Hypothalamus (tissue), 51 donors: ENCODE results near the gene ETV4.

Source experiments
- DNase-seq, 51 donors: peaks; one replicate each; lab custom pipeline; 2025; lab: John Stamatoyannopoulos, UW

The ETV4 gene

DNA sequence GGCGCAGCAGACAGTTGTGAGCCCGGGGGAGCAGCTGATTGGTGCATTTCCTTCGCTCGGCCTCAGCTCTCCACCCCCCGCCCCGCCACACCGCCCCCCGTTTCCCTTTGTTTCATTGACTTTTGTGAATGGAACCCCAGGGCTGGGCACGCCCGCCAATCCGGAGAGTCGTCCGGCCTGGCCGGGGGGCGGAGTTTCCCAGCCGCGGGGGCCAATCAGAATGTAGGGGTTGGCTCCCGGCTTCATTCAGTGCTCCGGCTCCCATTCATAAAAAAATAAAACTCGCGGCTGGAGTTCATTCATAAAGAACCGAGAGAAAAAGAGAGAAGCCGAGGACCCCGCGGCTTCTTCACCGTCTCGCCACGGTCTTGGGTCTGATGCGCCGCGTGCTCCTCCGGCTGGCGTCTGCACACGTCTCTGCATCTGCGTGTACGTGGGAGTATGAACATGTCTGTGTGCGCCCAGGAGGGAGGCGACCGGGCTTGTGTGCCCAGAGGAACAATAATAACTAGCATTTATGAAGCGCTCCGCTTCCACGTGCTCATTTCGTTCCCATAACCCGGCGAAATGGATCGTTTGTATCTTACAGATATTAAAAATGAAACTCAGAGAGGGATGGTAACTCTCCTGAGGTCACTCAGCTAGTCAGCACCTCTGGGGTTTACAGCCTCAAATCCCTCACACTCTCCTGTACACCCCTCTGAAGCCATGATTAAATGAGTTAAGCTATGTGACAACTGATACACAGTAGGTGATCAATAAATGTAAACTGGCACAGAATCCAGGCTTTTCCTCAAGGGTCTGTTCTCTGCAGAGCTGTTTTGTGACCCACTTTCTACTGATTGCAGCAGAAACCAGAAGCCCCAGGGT, at the start of gene ETV4:
TSS of gene ETV4 (minus strand) at position 22 of the 870 bp plus-strand sequence. CDS start 723 bp downstream, outside the sequence.
- peak; percentile 10 to 93 (median 80) for DNase-seq

GRCh38 chr17:43595466-43595865, 49.3 kb upstream of the ETV4 start:
- DNase-seq, result no peak

GRCh38 chr17:43591779-43592562, 45.8 kb upstream of the ETV4 start:
- no peak for DNase-seq

GRCh38 chr17:43591001-43591400, 44.9 kb upstream of the ETV4 start:
- DNase-seq, result no peak

- no peak for DNase-seq
These were observed 42.7 kb upstream of the ETV4 start for GRCh38 chr17:43588664-43589435.

- DNase-seq, result no peak
These were observed 42.0 kb upstream of the ETV4 start for GRCh38 chr17:43588121-43588520.

DNA sequence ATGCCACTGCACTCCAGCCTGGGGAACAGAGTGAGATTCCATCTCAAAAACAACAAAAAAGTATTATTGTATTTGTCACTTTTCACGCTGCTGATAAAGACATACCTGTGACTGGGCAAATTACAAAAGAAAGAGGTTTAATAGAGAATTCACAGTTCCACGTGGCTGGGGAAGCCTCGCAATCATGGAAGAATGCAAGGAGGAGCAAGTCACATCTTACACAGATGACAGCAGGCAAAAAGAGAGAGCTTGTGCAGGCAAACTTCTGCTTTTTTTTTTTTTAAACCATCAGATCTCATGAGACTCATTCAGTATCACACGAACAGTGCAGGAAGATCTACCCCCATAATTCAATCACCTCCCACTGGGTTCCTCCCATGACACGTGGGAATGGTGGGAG, 41.5 kb upstream of the ETV4 start:
- DNase-seq, result no peak

- DNase-seq, result no peak
These were observed 38.5 kb upstream of the ETV4 start for GRCh38 chr17:43584666-43585102.

DNA sequence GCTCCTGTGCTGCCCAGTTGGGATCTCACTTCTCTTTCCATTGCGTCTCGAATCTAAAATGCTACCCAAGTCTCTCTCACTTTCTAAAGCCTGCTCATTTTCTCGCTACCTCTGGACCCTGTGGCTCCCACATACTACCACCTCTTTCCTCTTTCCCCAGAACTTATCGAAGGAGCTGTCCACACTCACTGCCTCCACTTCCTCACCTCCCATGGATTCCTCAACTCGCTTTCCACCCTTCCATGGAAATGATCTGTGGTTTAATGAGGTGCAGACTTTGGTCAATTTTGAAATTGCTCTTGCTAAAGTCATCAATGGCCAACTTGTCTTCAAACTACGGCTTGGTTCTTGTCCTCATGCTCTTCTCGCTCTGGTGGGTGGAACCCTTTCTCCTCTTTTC, 37.2 kb upstream of the ETV4 start:
- DNase-seq, result no peak

DNA sequence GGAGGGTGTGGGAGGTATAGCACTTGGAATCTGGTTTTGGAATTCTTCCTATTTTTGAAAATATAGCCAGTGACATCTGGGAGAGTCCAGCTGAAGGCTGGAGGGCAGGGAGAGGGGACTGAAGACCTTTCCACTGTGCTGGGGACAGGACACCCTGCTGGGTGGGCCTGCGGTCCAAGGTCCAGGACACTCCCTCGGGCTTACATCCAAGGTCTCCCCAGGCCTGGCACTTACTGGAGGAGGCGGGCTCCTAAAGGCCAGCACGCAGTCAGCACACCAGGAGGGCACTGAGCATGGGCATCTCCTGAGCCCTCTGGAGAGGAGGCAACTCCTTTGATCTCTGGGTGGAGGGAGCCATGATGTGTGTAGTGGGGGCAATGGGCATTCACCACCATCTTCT, 35.5 kb upstream of the ETV4 start:
- DNase-seq, result no peak

GRCh38 chr17:43581130-43581529, 35.0 kb upstream of the ETV4 start:
- no peak for DNase-seq

- no peak for DNase-seq
These were observed 33.5 kb upstream of the ETV4 start for GRCh38 chr17:43579566-43580140.

DNA sequence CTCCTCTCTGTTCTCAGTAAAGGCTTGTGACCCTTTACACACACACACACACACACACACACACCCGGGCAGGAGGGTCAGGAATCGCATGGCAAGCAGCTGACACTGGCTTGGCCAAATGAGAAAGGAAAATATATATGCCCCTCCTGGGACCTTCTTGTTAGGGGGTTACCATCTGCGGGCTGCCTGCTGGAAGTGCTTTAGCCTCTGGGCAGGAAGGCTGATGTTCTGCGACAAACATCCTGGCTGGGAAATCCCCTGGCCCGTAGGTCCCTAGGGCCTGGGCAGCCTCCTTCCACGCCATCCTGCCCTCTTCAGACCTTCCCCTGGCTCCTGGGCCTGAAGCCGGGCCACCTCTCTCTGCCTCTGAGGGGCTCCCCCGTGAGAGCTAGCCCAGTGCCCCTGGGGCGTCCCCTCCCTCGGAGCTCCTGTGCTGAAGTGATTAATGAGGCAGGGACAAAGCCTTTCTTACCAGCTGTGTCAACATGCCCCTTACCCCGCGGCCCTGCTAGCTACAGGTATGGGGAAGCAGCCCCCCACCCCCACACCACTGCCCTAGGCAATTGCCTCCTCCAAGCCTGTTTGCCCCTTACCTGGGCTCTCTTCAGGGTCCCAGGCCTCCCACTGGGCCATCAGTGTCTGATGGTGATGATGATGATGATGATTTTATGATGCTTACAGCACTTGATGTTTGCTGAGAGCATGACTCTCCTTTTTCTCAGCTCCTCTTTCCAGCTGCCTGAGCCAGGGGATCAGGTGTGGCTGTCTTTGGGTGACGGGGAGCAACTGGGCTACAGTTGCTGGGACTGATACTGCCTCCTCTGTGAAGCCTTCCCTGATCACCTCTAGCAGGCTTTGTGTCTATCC, 32.8 kb upstream of the ETV4 start:
- DNase-seq, result no peak

DNA sequence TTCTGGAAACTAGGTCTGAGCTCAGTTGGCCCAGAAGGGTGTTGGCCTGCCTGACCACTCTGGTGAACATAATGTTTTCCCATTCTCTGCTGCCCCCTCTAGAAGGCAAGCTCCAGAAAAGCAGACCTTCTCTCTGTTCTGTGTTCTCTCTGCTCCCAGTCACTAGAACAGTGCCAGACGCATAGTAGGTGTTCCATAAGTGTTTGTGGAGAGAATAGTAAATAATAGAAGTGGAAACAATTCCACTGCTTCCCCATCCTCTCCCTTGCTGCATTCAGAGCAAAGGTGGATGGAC, 32.2 kb upstream of the ETV4 start:
- no peak for DNase-seq

- DNase-seq, result no peak
These were observed 31.7 kb upstream of the ETV4 start for GRCh38 chr17:43577664-43578403.

DNA sequence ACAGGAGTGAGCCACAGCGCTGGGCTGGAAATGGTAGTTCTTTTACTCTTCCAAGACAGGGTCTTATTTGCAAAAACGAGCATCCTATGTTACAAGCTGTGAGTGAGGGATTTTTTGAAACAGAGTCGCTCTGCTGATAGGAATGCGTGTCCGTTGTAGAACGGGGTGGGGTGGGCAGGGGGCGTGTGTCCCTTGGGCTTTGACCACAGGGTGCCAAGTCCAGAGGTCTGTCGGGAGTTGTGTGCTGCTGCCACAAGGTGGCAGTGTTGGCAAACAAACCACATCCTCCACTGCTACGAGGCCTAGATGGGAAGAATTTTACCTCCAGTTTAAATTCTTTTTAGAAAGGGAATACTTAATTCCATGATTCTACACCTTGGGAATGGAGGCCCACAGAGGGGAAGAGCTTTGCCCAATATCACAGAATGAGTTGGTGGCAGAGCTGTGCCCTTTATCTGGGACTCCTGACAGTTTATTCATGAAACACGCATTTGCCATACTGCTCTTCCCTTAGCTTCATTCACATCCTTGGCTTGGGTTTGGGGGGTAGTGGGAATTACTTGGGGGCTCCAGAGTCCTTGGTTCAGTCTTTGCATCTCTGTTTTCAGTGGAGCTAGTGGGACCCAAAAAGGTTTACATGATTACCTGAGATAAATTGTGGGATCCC, 30.6 kb upstream of the ETV4 start:
- peak in 45 of 51 donors; percentile 3 to 78 (median 35) for DNase-seq

- no peak for DNase-seq
These were observed 28.9 kb upstream of the ETV4 start for GRCh38 chr17:43574896-43575525.

- no peak for DNase-seq
These were observed 28.2 kb upstream of the ETV4 start for GRCh38 chr17:43574348-43574747.
